ENCODE measurements around the gene SF3A1.
A peak's percentile ranks its signal among the peaks of the same experiment; 100 is the strongest.
"Not testable (repeated sequence)": the region's sequence is repeated elsewhere in the genome, so short reads cannot be mapped to it uniquely, and the experiment has no call there.

Gene SF3A1

DNA sequence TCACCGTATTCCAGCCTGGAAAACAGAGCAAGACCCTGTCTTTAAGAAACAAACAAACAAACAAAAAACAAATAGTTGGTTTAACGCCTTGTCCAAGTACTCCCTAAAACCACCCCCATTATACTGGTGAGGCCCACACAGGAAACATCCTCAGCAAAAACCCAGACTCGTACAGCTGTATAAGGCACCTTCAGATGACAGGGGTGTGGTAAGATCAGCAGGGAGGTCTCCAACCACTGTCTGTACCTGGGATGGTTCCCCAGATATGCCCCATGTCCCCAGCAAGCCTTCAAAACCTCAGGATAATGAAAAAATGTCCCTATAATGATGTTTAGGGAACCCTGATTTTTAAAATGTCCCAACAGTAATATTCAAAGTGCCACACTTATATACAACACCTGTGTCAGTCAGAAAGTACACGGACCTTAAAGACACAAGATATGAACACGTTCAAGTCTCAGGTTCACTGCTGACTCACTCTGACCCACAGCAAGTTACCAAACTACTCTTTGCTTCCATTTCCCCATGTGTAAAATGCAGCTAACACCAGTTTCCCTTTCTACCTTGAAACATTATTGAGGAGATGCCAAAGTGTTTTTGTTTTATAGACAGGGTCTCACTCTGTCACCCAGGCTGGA lies 9.3 kb downstream of the SF3A1 start:
- no peak for DNase-seq

DNA sequence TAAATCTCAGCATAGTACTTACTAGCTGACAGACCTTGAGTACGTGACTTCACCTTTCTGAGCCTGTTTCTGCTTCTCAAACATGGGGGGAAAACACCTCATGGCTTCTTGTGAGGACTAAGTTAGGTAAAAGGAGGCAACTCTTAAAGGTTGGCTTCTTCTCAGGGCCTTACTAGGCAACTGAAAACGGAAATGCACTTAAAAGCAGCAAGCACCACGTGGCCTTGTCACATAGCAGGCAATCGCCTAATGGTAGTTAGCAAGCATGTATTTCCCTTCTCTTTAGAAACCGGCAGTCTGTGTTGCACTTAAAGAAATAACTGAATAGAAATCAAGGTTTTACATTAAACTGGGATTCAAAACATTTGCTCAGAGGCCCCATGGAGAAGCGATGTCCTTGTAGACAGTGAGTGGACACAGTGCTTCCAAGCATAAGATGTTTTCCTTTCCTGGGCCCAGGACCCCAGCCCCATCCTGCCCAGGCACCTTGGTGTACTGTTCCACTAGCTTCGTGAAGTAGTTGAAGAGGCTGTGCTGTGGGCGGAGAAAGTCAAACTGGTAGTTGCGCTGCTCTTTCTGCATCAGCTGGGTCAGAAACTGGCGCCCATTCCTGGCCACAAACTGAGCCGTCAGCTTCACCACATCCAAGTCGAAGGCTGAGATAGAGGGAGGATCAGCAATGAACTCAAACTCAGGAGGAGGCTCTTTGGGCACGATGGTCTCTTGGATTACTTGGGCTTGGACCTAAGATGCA lies 12.1 kb downstream of the SF3A1 start:
- DNase-seq = no peak

DNA sequence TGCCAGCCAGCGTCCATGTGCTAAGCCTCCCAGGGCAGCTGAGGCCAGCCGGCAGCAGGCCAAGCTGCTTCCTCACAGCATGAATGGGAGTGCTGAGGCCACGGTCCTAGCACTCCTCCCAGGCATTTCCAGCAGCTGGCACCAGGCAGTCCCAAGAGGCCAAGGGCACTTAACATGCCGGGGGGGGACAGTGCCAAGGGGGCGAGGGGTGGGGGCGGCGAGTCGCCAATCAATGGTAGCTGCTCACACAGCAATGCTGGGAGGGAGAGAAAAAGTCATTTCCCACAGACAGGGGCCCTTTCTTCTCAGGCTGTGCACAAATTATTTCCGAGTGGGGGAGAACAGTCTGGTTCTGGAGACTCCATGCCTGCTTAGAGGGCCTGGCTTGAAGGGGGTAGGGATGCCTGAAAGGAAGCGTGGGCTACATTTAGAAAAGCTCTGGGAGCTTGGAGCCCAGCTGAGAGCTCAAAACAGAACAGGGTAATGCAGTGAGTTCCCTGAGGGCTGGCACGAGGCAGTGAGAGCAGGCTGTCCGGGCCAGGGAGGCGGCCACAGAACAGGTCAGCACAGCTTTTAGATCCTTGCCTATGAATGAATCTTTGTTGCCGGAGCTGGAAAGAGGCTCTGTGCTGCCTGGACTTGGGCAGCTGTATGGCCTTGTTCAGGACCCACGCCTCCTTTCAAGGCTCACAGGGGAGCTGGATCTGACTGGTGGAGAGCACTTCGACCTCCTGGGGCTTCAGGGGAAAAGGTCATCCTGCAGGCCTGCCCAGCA lies 15.6 kb downstream of the SF3A1 start:
- no peak for DNase-seq

GRCh38 chr22:30338802-30339201 lies 17.9 kb downstream of the SF3A1 start:
- no peak for DNase-seq

DNA sequence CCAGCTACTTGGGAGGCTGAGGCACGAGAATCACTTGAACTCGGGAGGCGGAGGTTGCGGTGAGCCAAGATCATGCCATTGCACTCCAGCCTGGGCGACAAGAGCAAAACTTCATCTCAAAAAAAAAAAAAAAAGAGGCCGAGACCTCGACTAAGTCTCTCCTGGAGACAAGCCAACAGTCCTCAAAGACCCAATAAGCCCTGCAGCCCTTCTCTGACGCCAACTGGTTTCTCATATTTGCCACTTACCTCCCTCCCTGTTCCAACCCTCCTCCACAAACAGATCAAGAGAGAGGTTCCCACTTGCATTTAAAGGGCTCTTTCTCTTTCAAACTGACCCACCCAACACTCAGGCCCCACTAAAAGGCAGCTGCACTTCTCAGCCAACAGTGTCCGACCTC lies 18.4 kb downstream of the SF3A1 start:
- not testable (repeated sequence) for DNase-seq

DNA sequence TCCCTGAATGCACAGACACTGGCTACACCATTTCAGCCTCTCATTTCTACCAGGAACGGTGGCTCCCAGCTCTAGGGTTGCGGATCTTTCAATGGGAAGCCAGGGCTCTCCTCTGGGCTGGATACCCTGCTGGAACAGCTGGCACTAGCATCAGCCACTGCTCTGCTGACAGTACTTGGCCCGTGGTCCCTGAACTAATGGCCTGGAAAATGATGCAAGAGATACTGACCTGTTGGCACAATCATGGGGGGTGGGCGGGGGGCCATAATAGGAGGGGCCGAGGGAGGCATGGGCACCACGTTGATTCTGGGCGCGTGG lies 19.3 kb downstream of the SF3A1 start:
- DNase-seq = no peak

DNA sequence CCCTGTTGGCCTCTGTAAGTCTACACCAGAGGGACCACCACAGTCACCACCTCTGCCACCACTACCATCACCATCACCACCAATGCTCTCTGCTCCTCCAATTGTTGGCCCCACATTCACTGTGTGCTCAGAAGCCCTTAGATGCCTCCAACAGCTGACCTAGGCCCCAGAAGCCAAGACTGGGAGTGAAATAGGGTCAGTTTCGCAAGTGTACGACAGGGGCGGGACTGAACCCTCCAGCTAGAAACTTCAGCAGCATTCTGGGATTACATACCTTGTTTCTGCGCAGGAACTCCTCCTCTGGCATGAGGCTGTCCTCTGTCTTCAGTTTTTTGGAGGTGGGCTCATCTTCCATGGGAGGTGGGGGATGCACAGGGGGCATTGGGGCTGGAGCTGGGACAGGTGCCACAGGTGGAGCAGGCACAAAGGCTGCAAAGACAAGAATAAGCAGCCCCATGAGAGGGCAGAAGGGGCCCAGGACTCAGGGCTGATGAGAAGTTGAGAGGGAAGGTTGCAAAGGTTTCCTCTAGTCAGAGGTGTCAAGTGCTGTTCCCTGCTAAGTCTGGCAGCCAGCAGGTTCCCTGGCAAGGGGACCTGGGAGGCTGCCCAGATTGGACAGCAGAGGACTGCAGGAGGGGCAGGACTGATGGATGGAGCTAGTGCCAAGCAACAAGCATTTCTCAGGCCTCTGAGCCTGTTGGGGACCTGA lies 19.8 kb downstream of the SF3A1 start:
- DNase-seq = no peak

- no peak for DNase-seq
These were observed 21.5 kb downstream of the SF3A1 start for GRCh38 chr22:30335236-30335635.

DNA sequence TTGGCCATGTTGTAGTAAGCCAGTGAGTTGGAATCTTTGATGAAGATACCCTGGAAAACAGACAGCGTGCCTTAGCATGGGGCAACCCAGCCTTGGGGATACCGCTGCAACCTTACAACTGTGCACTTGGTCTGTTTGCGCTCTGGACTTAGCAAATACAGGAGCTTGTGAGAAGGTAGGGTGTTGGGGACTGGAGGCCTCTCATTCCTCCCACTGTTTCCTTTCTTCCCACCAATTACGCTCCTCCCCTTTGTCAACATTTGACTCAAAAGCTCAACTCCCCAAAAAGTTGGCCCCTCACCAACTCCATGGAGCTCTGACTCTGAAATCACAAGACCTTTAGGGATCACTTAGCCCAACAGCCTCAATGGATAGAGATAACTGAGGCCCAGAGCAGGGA lies 22.0 kb downstream of the SF3A1 start:
- DNase-seq = no peak

DNA sequence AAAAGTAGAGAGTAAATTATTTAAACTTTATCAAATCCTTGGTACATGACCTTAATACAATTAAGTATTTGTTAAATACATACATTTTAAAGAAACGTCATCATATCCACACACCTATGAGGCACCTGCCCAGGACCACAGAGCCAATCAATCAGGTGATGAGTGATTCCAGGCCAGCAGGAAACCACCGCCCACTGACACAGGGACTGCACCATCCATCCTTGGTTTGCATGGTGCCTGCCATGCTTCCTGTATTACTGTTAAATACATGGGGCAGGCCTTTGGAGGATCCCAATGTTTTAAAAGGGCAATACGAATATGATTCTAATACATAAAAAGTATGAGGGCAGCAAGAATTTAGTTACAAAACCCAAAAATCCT lies 23.0 kb downstream of the SF3A1 start:
- no peak for DNase-seq

DNA sequence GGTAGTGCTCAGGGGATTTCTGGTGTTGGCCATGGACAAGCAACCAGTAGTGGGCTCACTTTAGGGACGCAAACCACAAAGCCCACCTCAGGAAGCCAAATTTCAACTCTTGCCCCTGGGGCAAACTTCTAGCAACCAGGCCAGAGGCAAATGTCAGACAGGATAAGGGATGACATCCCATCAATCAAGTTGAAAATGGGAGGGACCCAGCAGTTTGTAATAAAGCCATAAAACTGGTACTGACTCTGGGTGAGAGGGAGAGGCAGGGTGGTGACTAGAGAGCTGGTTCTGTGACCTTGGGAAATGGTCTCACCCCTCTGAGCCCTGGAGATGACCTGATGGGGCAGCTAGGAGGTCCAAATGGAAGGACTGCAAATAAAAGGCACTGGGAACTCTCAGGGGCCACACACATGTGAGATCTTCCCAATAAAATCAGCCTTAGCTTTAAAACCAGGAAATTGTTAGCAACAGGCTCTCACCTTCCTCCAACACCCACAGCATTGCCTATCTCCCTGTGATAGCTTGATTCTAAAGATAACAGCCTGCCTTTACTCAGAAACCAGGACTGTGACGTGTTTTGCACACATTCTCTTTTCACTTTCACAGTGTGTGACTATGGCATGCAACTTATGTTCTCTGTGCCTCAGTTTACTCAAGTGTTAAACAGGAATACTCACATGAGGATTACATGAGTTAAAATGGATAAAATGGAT lies 23.5 kb downstream of the SF3A1 start:
- no peak for DNase-seq

DNA sequence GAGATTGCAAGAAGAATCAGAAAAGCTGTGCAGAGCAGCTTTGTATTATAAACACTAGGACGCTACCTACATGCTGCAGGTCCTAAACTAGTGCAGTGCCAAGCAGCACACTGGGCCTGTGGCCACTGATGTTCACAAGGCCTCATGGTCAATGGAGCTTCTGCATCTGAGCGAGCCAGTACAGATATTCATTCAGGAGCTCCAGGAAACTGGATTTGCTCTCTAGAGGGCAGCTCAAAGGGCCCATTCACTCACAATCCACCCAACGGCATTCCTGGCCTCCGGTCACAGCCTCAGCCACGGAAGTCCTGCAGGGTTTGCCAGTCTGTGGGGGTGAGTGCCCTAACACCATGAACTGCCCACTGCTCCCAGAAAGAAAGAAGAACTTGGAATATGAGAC lies 24.1 kb downstream of the SF3A1 start:
- DNase-seq = no peak

DNA sequence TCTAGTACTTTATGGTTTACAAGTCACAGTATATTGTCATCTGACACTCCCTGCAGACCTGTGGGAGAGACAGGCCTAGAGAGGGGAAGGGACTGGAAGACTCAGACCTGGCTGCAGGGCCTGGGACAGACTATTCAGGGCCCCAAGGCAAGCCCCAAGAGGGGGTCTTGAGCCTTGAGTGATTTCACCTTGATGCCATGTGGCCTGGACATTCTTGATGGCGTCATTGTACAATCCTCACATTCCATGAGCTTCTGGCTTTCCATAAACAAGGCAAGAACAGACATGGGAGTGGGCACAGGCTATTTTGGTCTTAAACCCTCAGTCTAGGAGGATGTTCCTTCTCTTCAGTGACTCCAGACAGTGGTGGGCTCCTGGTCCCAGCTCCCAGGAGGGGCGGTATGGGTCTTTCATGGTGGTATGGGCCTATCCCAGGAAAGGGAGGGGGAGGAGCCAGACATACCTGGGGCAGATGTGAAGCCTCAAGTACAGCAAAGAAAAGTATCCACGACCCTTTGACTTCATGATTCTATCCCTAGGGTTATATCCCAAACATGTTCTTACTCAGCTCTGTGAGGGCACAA lies 28.1 kb downstream of the SF3A1 start:
- DNase-seq = no peak

GRCh38 chr22:30327864-30328345 lies 28.8 kb downstream of the SF3A1 start:
- no peak for DNase-seq

GRCh38 chr22:30326706-30327362 lies 29.9 kb downstream of the SF3A1 start, which contains the start of gene TBC1D10A:
TSS of gene TBC1D10A (minus strand) at chr22:30326941. CDS start at chr22:30326881, 60 bp downstream.
- peak; percentile 92 to 95 for DNase-seq

GRCh38 chr22:30326255-30326705 lies 30.4 kb downstream of the SF3A1 start:
- peak; percentile 19 to 37 for DNase-seq

- no peak for DNase-seq
These were observed 30.9 kb downstream of the SF3A1 start for GRCh38 chr22:30325724-30326254.

GRCh38 chr22:30325065-30325720 lies 31.5 kb downstream of the SF3A1 start:
- DNase-seq = no peak

DNA sequence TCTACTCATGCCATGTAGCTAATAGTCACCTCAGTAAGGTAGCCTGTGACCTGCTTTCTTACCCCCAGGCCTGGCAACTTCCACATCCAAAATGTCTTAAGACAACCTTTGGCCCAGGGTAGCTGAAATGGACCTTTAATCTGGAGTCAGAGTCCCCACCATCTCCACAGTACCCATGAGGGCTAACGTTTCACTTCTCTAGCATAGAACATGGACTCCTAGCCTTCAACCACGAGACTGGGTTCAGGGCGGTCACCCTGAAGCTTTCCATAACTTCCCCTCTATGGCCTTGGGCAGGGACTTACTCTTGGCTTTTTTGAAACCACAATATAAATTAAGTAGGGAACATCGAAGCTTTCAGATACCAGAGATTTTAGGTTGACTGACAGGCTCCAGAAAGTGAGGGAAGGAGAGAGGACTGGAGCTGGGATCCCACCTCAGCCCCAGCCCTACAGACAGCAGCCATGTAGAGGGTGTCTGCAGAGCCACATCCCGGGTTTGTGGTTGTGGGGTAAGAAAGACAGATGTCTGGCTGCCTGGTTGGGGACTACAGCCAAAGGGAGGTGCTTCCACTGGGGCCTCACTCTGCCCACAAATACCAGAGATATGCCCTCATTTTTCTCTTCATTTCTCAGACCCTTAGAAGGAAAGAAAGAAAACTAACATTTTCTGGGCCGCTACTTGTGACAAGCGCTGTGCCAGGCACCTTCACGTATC lies 32.5 kb downstream of the SF3A1 start:
- no peak for DNase-seq

- DNase-seq = no peak
These were observed 33.4 kb downstream of the SF3A1 start for GRCh38 chr22:30323246-30323645.
